CD4-positive, alpha-beta T cell treated with Interleukin-6 at 100 ng/mL for 8 hours (primary cell): Measurements from ENCODE around the gene RMRP.
"Not testable (repeated sequence)": the region's sequence is repeated elsewhere in the genome, so short reads cannot be mapped to it uniquely, and the experiment has no call there.

Experiments used
- DNase-seq: peaks from one replicate; pipeline ENCODE4 v3.0.0-alpha.2; 2020; ENCODE audit warnings: mixed read lengths, low spot score

RMRP gene

GRCh38 chr9:35641478-35641877 lies 16.3 kb downstream of the RMRP start:
- DNase-seq = not testable (repeated sequence)

DNA sequence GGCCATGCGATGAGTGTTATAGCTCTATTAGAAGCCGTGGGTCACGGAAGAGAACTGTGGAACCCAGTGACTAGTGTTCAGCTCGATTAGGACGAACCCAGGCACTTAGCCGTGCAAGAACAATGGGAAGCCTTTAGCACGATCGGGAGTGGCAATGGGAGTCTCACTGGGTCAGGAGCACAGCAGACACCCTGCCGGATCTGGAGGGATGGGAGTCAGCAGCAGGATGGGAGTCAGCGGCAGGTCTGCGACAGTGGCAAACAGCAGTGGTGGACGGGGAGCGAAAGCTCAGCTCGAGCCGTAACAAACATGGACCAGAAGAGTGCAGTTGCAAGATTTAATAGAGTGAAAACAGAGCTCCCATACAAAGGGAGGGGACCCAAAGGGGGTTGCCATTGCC lies 17.4 kb downstream of the RMRP start:
- DNase-seq = not testable (repeated sequence)

DNA sequence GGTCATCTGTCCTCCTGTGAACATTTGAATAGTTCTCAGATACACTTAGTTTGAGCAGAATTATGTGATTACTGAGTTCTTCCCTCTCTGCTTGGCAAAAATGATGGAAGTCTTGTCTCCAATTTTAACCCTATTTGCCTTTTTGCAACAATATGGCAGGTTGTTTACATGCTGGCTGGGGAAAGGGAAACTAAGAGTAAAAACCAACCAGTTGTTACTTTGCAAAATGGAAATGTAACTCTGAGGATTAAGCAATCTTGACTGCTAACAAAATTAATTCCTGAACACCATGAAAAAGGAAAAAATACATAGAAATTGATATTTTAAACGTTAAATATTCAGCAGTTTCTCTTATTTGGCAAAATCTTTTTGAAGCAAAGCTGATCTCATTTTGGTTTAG lies 18.2 kb downstream of the RMRP start:
- no peak for DNase-seq

GRCh38 chr9:35639225-35639624 lies 18.6 kb downstream of the RMRP start:
- not testable (repeated sequence) for DNase-seq

- peak; percentile 59 for DNase-seq
Measured at GRCh38 chr9:35638751-35639150, 19.1 kb downstream of the RMRP start.

GRCh38 chr9:35637427-35637955 lies 20.3 kb downstream of the RMRP start:
- not testable (repeated sequence) for DNase-seq

GRCh38 chr9:35636877-35637246 lies 21.0 kb downstream of the RMRP start:
- DNase-seq = not testable (repeated sequence)

DNA sequence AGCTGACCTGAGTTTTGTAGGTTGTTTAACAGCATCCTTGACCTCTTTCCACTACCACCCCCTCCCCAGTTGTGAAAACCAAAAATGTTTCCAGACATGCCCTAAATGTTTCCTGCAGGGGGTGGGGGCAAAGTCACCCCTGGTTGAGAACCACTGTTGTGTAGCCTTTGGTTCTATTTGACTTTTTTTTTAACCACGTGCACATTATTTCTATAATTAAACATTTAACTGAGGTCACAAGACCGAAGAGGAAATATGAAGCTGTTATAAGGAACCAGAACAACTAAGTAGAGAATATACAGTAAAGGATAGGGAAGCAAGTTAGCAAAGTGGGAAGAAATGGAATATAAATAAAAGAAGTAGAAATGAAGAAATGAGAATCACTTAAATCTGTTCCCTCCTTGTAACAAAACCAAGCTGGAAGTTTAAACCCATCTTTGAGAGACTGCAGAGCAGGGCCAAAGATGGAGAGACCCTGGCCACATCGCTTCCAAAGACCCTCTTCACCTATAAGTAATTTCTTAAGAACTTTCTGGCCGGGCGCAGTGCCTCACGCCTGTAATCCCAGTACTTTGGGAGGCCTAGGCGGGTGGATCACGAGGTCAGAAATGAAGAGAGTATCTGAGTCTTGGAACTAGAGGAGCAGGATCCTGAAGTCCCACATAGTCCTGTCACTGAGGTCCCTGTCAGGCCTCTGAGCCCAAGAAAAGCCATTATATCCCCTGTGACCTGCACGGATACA lies 21.5 kb downstream of the RMRP start:
- DNase-seq = no peak

DNA sequence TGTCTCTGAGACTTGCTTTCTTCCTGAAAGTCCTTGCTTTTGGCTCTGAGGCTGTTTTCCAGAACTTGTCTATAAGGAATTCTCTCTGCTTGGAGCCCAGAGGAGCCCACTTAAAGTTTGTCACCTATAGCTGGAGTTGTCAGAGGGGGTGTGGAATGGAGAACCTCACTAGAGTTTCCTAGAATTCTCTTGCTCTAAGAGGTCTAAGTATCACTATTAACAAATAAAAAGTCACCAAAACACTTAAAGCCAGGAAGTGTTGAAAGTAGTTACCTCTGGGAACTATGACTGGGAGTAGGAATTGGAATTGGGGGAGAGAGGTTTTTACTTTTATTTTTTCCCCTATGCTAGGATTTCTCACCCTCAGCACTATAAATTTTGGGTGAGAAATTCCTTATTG lies 22.1 kb downstream of the RMRP start:
- no peak for DNase-seq

GRCh38 chr9:35629597-35629996 lies 28.2 kb downstream of the RMRP start:
- no peak for DNase-seq

DNA sequence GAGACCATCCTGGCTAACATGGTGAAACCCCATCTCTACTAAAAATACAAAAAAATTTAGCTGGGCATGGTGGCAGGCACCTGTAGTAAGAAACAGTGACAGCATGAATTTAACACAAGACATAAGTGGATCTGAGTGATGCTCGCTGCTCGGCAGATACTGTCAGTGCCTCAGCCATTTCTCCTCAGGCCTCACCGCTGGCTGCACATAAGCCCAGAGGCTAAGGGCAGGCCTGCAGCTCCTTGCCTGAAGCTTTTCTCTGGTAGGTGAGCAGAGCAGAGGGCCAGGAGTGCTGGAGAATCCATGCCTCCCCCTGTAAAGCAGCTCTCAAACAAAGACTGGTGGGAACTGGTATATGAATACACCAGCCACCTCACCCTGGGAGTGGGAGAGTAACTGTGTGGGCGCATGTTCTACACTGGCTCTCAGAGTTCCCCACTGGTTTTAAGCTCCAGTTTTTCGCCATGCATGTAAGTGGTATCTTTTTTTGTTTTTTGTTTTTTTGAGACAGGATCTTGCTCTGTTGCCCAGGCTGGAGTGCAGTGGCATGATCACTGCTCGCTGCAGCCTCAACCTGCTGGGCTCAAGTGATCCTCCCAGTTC lies 29.3 kb downstream of the RMRP start:
- DNase-seq = no peak

- no peak for DNase-seq
Measured at GRCh38 chr9:35627575-35627974, 30.2 kb downstream of the RMRP start.

GRCh38 chr9:35619800-35620158 lies 38.0 kb downstream of the RMRP start:
- DNase-seq = no peak

DNA sequence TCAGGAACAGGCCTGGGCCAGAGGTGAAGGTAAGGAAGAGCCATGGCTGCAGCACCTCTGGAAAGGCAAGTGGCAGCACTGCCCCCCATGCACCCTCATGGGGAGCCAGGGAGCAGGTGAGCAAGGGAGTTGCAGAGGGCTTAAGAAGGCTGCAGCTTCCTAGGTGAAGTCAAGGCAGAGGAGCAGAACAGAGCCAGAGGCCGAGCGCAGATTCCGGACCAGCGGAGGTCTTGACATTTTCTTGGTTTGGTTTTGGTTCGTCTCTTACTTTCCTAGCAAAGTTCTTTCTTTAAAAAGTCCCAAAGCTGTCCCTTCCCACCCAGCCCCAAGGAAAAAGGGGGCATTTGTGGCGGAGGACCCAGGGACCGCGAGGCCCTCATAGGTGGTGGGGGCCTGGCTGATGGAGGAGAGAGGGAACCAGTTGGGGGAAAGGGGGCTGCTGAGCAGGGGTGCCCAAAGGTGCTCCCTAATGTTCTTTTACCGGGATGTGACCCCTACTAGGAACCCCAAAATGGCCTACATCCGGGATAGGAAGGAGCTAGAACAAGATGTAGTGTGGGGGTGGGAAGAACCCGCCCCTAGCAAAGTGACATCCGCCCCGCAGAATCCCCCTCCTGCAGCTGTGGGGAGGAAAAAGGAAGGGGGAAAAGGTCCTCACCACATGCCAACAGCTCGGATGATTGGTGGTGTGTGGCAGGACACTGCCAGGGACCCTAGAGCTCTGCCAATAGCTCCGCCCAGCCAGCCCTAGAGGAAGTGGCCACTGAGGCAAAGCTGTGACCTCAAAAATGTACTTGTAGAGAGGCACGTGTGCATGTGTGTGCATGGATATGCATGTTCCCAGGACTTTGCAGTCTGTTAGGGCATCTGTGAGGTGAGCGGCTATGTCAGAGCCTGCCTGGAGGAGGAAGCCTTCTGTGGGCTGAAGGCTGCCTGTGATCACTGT lies 38.7 kb downstream of the RMRP start:
- DNase-seq = peak; percentile 38

GRCh38 chr9:35618325-35618727 lies 39.5 kb downstream of the RMRP start, which contains the start of gene CD72:
TSS of gene CD72 (minus strand) at chr9:35618413. CDS start at chr9:35618303, 110 bp downstream.
- DNase-seq = no peak

DNA sequence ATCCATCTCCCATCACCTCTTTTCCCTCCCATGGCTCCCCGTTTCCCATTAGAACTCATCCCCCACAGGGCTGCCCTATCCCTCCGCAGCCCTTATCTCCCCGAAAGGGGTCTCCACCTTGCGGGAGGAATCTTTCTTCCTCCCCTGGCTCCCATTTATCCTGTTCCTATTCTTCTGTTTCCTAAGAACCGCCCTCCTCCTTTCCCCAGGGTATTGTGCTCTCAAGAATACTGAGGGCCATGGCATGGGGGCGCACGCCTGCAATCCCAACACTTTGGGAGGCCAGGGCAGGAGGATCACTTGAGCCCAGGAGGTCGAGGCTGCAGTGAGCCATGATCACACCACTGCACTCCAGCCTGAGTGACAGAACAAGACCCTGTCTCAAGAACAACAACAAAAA lies 40.3 kb downstream of the RMRP start:
- no peak for DNase-seq

DNA sequence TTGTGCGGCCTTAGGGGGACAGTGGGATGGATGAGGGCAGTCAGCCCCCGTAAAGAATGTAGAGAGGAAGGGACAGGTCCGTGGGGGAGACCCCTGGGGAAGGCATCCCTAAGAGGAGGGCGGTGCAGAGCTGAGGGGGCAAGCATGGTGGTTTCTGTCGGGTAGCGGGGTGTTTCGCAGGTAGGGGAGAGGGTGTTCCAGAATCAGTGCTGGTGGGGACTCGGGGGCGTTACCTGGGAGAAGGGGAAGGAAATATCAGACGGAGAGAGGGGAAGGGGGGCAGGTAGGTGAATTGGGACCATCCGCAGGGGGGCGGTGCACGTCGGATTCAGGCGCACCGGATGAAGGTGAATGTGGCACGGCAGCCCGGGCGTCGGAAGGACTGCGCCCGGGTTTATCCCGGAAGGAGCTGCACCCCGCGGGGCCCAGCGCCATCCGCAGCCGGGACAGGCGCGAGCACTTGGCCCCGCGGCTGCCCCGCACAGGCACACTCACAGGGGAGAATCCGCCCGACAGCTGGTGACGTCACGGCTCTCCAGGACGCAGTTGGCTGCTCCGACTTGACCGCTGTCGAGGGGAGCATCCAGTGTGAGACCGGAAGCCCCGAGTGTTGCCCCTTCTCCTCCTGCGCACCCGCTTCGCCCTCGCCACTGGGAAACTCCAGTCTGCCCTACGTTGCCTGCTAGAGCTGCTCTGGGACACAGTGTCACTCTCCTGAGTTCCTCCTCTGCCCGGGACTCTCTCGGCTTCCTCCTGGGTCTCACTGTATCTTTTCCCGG lies 40.9 kb downstream of the RMRP start:
- DNase-seq = peak; percentile 69

DNA sequence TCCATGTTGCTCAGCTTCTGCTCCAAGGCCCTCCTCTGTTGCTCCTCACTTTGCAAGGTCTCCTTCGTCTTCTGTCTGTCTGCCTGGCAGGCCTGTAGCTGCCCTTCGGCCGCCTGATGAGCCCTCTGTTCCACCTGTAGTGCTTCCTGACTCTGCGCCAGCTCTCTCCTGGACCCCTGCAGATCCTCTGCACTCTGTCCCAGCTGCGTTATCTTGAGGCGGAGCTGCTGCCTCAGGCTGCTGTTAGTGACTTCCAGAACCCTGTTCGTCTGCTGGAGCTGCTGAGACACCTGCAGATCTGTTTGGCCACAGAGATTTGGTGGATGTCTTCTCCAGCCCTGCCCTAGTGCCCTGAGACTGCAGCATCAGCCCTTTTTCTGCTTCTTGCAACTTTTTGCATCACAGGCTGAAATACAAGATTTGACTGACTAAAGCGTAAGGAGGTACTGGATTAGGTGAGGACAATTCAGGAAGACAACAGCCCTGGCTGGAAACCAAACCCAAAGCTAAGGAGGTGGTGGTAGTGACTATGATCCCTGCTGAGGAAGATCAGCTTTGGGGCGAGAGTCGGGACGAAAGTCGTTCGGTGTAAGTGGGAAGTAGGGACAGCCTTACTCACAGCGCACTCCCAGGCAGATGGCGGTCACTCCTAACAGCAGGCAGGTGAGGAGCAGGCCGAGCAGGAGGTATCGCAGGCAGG lies 41.7 kb downstream of the RMRP start:
- no peak for DNase-seq

DNA sequence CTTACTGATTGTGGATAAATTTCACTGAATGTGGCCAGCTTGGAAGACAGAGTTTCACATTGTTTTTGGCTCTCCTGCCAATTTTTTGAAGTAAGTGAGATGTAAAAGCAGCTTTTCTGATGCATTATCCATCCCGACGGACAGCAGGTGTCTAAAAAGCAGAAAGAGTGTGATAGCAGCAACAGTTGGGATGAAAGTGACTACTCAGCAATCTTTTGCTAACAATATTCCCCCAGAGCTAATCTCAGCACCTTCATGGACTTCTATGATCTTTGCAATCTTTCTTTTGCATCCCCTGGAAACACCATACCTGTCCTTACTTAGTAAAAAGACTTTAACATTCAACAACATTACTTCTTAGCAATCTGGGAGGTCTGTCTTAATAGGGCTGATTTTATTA lies 45.0 kb downstream of the RMRP start:
- DNase-seq = no peak

DNA sequence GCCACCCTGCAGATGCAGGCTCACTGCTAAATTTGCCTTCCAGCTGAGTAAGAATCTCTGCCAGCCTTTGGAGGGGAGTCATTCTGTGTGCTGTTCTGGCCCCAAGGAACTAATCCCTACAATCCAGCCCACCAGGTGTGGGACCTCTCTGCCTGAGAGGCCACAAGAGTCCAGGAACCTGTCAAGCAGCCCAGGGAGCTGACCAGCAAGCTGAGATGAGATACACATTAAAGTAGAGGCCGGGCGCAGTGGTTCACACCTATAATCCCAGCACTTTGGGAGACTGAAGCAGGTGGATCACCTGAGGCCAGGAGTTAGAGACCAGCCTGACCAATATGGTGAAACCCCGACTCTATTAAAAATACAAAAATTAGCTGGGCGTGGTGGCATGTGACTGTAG lies 45.8 kb downstream of the RMRP start:
- DNase-seq = not testable (repeated sequence)

DNA sequence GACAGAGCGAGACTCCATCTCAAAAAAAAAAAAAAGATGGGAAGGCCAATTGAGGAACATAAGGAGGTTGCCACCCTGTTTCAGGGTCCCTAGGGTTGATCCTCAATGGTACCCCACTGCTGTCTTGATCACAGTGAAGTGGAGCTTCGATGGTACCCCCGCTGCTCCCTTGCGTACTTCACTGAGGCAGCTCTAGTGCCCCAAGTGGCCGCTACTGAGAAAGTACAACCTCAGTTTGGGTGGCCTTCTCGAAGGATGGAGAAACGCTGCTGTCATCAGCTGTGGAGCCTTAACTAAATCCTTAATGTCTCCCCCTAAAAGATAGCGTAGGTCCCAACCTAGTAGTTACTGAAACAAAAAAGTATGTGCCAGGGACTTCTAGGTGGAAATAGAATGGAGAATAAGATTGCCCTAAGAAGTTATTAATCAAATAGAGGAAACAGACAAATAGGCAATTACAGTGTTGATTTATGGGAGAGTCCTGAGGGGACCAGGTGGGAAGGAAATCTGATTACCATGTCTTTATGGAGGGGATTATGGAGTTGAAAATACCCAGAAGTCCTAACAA lies 46.5 kb downstream of the RMRP start:
- DNase-seq = peak; percentile 60
